ENCODE data around the gene FKBP9. TPM values are rescaled to one million over a fixed set of nuclear protein-coding genes. Genes with fewer than 3 reads are reported as not detected.

FKBP9 gene
- total RNA-seq, 1 experiment from 2014 or later = 28.6 TPM

DNA sequence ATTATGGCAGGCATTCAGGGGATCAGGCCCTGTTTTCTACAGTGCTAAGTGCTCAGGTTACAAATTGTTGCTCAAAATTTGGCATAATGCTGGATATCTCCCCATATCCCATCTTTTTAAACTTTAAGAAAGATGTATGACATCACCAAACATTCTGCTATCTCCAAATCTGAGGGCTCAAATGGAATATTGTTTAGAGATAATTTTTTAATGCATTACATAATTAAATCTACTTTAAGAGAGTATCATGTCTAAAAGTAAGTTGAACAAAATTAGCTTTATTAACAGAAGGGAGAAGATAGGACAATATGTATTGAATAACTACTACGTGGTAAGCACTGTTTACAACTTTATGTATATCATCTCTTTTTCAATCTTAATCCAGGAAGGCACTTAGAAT lies 91.5 kb downstream of the FKBP9 start:
- no peak for DNase-seq (ENCODE audit: low spot score)
- BruUV-seq (replicated peaks) = no TSS peak

DNA sequence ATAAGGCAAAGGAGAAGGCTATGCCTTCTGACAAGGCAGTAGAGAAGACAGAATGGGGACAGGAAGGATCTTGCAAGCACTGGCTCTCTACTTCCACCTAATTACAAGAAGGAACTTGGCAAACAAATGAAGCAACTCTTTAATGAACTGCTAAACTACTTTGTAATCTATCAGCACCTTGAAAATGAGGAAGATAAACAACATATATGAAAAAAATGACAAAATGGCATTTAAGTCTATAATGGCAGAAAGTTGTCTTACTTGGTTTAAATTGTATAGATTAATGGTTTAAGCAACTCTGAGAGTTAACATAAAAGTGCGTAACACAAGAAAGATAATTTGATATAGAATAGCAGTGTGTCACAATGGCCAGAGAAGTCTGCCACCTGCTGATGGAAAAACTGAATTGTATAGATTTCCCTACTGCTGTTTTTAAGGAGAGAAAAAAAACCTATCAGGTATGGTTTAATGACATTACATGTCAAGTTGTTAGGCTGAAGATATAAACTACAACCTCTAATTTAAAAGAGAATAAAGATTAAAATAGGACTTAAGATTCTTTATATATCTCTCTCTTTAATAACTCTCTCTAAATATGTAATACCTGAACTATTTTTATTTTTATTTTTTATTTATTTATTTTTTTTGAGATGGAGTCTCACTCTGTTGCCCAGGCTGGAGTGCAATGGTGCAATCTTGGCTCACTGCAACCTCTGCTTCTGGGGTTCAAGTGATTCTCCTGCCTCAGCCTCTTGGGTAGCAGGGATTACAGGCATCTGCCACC lies 93.5 kb downstream of the FKBP9 start:
- POLR2A ChIA-PET (ENCODE audit: low non-redundant PET) = no interaction called here
- BruUV-seq (replicated peaks) = no TSS peak
- CTCF ChIA-PET = interaction anchor here (0.7 kb wide), 1 partner anchor 15 kb away, joined by 3 read pairs; no protein-coding TSS in a partner anchor
- DNase-seq (ENCODE audit: low spot score) = peak; percentile 76
- peak overlapping the region; percentile 3 for H3K27ac ChIP-seq (ENCODE audit: low read depth, low read length, poor library complexity, severe bottlenecking)
- peaks cover 20% of the 10 kb centered on the region for H3K4me1 ChIP-seq (ENCODE audit: insufficient read depth, low read length, poor library complexity, severe bottlenecking)
- H3K9me3 ChIP-seq (ENCODE audit: low read depth, low read length, poor library complexity, severe bottlenecking) = no peaks in the 10 kb centered on the region
- intact Hi-C loops (cut with micrococcal nuclease; ENCODE audit: unreplicated experiment) = loop anchor here (5.0 to 10.0 kb wide), 2 partner anchors 203 to 246 kb away; no protein-coding TSS in a partner anchor
- no peaks in the 10 kb centered on the region for H3K27me3 ChIP-seq (replicated peaks; ENCODE audit: insufficient read depth, low read depth, low read length, poor library complexity)
- TF ChIP-seq EZH2 (IDR thresholded peaks at IDR 0.05; ENCODE audit: borderline replicate concordance, low read depth, low read length, poor library complexity, severe bottlenecking) = no peak
- TF ChIP-seq, protein P1, sequence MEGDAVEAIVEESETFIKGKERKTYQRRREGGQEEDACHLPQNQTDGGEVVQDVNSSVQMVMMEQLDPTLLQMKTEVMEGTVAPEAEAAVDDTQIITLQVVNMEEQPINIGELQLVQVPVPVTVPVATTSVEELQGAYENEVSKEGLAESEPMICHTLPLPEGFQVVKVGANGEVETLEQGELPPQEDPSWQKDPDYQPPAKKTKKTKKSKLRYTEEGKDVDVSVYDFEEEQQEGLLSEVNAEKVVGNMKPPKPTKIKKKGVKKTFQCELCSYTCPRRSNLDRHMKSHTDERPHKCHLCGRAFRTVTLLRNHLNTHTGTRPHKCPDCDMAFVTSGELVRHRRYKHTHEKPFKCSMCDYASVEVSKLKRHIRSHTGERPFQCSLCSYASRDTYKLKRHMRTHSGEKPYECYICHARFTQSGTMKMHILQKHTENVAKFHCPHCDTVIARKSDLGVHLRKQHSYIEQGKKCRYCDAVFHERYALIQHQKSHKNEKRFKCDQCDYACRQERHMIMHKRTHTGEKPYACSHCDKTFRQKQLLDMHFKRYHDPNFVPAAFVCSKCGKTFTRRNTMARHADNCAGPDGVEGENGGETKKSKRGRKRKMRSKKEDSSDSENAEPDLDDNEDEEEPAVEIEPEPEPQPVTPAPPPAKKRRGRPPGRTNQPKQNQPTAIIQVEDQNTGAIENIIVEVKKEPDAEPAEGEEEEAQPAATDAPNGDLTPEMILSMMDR (conservative IDR thresholded peaks at IDR 0.05; ENCODE audit: low read depth, low read length) = peak; percentile 78
- no peak overlapping the region for H3K4me3 ChIP-seq (ENCODE audit: low read depth, low read length, poor library complexity, severe bottlenecking)
- H3K36me3 ChIP-seq (ENCODE audit: insufficient read depth, low read length, poor library complexity, severe bottlenecking) = no peaks in the 10 kb centered on the region

More for the DNA sequence above, 91.5 kb downstream of the FKBP9 start:
- Histone ChIP-seq H3K36me3 (ENCODE audit: insufficient read depth, low read length, poor library complexity, severe bottlenecking) (no peaks in the 10 kb centered on the region), H3K4me1 (ENCODE audit: insufficient read depth, low read length, poor library complexity, severe bottlenecking) (peaks cover 27% of the 10 kb centered on the region), H3K27ac (ENCODE audit: low read depth, low read length, poor library complexity, severe bottlenecking) (no peak overlapping the region), H3K4me3 (ENCODE audit: low read depth, low read length, poor library complexity, severe bottlenecking) (no peak overlapping the region), H3K9me3 (ENCODE audit: low read depth, low read length, poor library complexity, severe bottlenecking) (no peaks in the 10 kb centered on the region), H3K27me3 (replicated peaks; ENCODE audit: insufficient read depth, low read depth, low read length, poor library complexity) (no peaks in the 10 kb centered on the region)
- intact Hi-C loops (cut with micrococcal nuclease; ENCODE audit: unreplicated experiment) = loop anchor here (10.0 kb wide), 1 partner anchor 104 kb away; no protein-coding TSS in a partner anchor
- CTCF ChIA-PET = no interaction called here
- TF ChIP-seq, protein P1 (conservative IDR thresholded peaks at IDR 0.05; ENCODE audit: low read depth, low read length) = no peak
- TF ChIP-seq EZH2 (IDR thresholded peaks at IDR 0.05; ENCODE audit: borderline replicate concordance, low read depth, low read length, poor library complexity, severe bottlenecking) = no peak
- POLR2A ChIA-PET (ENCODE audit: low non-redundant PET) = no interaction called here

DNA sequence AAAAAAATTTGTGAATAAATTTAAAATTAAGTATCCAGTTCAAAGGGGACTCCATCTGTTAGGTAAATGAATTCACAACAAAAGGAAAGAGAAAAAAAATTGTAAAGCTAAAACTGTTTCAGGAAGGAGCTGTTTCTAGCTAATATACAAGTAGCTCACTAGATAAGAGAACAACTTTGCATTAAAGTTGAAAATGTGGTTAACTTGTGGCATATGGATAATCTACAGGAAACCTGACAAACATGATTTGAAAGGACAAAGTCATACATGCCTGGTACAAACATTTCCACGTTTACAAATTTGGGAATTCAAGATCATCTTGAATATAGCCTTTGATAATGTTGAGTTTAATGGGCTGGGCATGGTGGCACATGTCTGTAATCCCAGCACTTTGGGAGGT lies 96.5 kb downstream of the FKBP9 start:
- Histone ChIP-seq H3K27ac (ENCODE audit: low read depth, low read length, poor library complexity, severe bottlenecking) (no peak overlapping the region), H3K4me3 (ENCODE audit: low read depth, low read length, poor library complexity, severe bottlenecking) (no peak overlapping the region), H3K36me3 (ENCODE audit: insufficient read depth, low read length, poor library complexity, severe bottlenecking) (no peaks in the 10 kb centered on the region), H3K9me3 (ENCODE audit: low read depth, low read length, poor library complexity, severe bottlenecking) (no peaks in the 10 kb centered on the region), H3K4me1 (ENCODE audit: insufficient read depth, low read length, poor library complexity, severe bottlenecking) (peaks cover 20% of the 10 kb centered on the region), H3K27me3 (replicated peaks; ENCODE audit: insufficient read depth, low read depth, low read length, poor library complexity) (no peaks in the 10 kb centered on the region)
- TF ChIP-seq, protein P1 (conservative IDR thresholded peaks at IDR 0.05; ENCODE audit: low read depth, low read length) = no peak
- no peak for TF ChIP-seq EZH2 (IDR thresholded peaks at IDR 0.05; ENCODE audit: borderline replicate concordance, low read depth, low read length, poor library complexity, severe bottlenecking)
- no peak for DNase-seq (ENCODE audit: low spot score)
- no TSS peak for BruUV-seq (replicated peaks)
- ChIA-PET POLR2A (ENCODE audit: low non-redundant PET) (no interaction called here), CTCF (no interaction called here)
- intact Hi-C loops (cut with micrococcal nuclease; ENCODE audit: unreplicated experiment) = loop anchor here (5.0 to 10.0 kb wide), 2 partner anchors 206 to 249 kb away; no protein-coding TSS in a partner anchor
